IMR-90 (cell line): ENCODE measurements around the gene ATXN3L.

ENCODE experiments used
- FOS ChIP-seq: fragments of 150-350 bp; IDR thresholded peaks from 2 replicates; pipeline ENCODE4 v1.6.1; 2016; ENCODE audit warnings: low read depth, low read length
- MAFK ChIP-seq: IDR thresholded peaks from 2 replicates; pipeline ENCODE4 v1.6.1; 2012; ENCODE audit warnings: low read depth, low read length, improper control_type of control experiment
- MXI1 ChIP-seq: IDR thresholded peaks from 2 replicates; pipeline ENCODE4 v1.6.1; 2012; ENCODE audit warnings: low read depth, mild to moderate bottlenecking, low read length, moderate library complexity, borderline replicate concordance
- NFE2L2 ChIP-seq: fragments of 150-350 bp; IDR thresholded peaks from 2 replicates; pipeline ENCODE4 v1.6.1; 2016; ENCODE audit warnings: low read depth, mild to moderate bottlenecking, low read length
- POLR2A ChIP-seq: IDR thresholded peaks from 2 replicates; pipeline ENCODE4 v1.6.1; 2012; ENCODE audit warnings: mild to moderate bottlenecking, low read depth, low read length
- RAD21 ChIP-seq: IDR thresholded peaks from 2 replicates; pipeline ENCODE4 v1.6.1; 2012; ENCODE audit warnings: low read length, improper control_type of control experiment
- SMC3 ChIP-seq: fragments of 150-350 bp; IDR thresholded peaks from 2 replicates; pipeline ENCODE4 v1.6.1; 2016; ENCODE audit warnings: low read depth, mild to moderate bottlenecking, antibody characterized with exemption, low read length, moderate library complexity
- TF ChIP-seq, protein P1 (sequence below): conservative IDR thresholded peaks from 2 replicates; pipeline ENCODE4 v1.5.1; 2012; ENCODE audit warnings: mild to moderate bottlenecking, low read depth, low read length, improper control_type of control experiment
- TF ChIP-seq, protein P2 (sequence below): fragments of 150-350 bp; IDR thresholded peaks from 2 replicates; pipeline ENCODE4 v1.6.1; 2016; ENCODE audit warnings: low read depth, mild to moderate bottlenecking, low read length, moderate library complexity, borderline replicate concordance

DNA sequence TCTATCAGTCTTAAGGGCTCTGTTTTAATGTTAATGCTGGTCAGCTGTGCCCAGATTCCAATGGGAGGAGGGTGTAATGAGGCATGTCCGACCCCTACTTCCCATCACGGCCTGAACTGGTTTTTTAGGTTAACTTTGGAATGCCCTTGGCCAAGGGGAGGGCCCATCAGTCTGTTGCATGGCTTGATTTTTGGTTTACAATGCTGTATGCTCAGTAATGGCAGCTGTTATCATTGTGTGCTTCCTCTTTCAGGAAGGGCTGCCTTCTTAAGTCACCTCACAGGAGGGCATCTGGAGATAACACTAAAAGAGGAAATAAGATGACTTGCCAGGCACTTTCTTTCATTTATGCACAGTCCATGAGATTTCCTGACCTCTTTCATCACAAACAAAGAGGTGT lies 36.3 kb downstream of the ATXN3L start:
- TF ChIP-seq, protein P1, sequence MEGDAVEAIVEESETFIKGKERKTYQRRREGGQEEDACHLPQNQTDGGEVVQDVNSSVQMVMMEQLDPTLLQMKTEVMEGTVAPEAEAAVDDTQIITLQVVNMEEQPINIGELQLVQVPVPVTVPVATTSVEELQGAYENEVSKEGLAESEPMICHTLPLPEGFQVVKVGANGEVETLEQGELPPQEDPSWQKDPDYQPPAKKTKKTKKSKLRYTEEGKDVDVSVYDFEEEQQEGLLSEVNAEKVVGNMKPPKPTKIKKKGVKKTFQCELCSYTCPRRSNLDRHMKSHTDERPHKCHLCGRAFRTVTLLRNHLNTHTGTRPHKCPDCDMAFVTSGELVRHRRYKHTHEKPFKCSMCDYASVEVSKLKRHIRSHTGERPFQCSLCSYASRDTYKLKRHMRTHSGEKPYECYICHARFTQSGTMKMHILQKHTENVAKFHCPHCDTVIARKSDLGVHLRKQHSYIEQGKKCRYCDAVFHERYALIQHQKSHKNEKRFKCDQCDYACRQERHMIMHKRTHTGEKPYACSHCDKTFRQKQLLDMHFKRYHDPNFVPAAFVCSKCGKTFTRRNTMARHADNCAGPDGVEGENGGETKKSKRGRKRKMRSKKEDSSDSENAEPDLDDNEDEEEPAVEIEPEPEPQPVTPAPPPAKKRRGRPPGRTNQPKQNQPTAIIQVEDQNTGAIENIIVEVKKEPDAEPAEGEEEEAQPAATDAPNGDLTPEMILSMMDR, result no peak
- TF ChIP-seq NFE2L2, result no peak
- no peak for TF ChIP-seq POLR2A
- no peak for TF ChIP-seq FOS
- no peak for TF ChIP-seq SMC3
- no peak for TF ChIP-seq MAFK
- TF ChIP-seq RAD21, result no peak
- TF ChIP-seq MXI1, result no peak
- TF ChIP-seq, protein P2, sequence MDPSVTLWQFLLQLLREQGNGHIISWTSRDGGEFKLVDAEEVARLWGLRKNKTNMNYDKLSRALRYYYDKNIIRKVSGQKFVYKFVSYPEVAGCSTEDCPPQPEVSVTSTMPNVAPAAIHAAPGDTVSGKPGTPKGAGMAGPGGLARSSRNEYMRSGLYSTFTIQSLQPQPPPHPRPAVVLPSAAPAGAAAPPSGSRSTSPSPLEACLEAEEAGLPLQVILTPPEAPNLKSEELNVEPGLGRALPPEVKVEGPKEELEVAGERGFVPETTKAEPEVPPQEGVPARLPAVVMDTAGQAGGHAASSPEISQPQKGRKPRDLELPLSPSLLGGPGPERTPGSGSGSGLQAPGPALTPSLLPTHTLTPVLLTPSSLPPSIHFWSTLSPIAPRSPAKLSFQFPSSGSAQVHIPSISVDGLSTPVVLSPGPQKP, result no peak
